Stimulated activated CD8-positive, alpha-beta memory T cell treated with anti-CD3 and anti-CD28 coated beads, Interleukin-4, amount 100 ng/mL, for 24 hours (primary cell): Measurements from ENCODE around the gene CRLF2.
"Not testable (repeated sequence)": the region's sequence is repeated elsewhere in the genome, so short reads cannot be mapped to it uniquely, and the experiment has no call there.

ENCODE experiments used
- DNase-seq: peaks from one replicate; pipeline ENCODE4 v3.0.0-alpha.2; 2020; ENCODE audit warnings: low read depth

The CRLF2 gene

DNA sequence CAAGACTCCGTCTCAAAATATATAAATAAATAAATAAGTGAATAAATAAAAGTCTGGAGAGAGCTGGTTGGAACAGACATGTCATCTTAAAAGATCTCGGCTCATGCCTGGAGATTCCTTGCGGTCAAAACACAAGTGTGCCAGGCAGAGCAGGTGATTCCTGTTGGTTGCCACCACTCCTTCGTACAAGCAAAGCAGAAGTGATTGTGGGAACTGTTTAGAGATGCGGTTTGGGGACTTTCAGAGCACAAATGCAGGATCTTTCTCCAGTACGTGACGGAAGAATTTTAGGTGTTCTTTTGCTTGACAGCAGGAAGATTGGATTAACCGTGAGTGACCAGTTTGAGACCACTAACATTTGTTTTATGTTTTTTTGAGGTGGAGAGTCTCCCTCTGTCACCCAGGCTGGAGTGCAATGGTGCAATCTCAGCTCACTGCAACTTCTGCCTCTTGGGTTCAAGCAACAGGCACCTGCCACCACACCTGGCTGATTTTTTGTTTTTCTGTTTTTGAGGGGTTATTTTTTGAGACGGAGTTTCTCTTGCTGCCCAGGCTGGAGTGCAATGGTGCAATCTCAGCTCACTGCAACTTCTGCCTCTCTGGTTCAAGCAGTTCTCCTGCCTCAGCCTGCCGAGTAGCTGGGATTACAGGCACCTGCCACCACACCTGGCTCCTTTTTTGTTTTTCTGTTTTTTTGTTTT, 2.8 kb upstream of the CRLF2 start:
- DNase-seq: no peak

- DNase-seq: no peak
Measured at GRCh38 chrX:1213971-1214370, 1.5 kb upstream of the CRLF2 start.

DNA sequence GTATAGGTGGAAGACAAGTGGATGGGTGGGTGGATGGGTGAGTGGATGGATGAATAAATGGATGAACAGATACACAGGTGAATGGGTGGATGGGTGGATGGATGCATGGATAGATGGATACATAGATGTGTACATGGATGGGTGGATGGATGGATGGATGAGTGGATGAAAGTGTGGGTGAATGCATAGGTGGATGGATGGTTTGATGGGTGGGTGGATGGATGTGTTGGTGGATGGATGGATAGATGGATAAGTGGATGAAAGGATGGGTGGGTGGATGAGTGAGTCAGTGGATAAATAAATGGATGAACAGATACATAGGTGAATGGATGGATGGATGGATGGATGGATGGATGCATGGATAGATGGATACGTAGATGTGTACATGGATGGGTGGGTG, 1.6 kb downstream of the CRLF2 start:
- no peak for DNase-seq

GRCh38 chrX:1207496-1208025, 4.9 kb downstream of the CRLF2 start:
- DNase-seq: no peak

DNA sequence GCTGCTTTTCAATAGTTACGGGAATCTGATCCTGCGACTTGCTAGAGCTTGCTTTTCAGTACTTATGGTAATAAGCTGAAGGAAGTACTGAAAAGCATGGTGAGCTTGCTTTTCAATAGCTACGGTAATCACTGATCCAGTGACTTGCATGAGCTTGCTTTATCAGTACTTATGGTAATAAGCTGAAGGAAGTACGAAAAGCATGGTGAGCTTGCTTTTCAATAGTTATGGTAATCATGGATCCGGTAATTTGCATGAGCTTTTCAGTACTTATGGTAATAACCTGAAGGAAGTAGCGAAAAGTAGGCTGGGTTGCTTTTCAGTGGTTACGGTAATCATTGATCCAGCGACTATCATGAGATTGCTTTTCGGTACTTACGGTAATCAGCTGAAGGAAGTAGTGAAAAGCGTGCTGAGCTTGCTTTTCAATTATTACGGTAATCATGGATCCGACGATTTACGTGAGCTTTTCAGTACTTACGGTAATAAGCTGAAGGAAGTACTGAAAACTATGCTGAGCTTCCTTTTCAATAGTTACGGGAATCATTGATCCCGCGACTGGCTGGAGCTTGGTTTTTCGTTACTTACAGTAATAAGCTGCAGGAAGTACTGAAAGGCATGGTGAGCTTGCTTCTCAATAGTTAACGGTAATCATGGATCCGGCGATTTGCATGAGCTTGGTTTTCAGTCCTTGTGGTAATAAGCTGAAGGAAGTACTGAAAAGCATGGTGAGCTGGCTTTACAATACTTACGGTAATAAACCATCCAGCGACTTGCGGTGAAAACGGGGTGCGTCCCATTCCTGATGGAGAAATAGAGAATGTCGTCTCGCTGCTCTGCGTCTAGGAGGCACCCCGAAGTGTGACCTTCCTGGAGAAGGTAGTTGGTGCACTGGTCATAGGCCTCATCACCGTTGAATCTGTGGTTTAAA, 6.5 kb downstream of the CRLF2 start:
- DNase-seq: no peak

GRCh38 chrX:1202251-1202650, 10.2 kb downstream of the CRLF2 start:
- no peak for DNase-seq

- DNase-seq: no peak
Measured at GRCh38 chrX:1196436-1196835, 16.0 kb downstream of the CRLF2 start.

DNA sequence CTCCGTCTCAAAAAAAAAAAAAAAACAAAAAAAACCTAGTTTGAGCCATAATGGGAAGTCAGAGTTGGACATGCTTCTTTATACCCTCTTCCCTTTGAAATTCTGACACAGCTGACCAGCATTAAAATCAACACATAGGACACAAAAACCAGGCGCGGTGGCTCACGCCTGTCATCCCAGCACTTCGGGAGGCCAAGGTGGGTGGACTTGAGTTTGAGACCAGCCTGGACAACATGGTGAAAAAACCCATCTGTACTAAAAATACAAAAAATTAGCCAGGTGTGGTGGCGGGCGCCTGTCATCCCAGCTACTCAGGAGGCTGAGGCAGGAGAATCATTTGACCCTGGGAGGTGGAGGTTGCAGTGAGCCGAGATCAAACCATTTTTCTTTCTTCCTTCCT, 20.3 kb downstream of the CRLF2 start:
- not testable (repeated sequence) for DNase-seq

GRCh38 chrX:1190596-1191145, 21.8 kb downstream of the CRLF2 start:
- no peak for DNase-seq

DNA sequence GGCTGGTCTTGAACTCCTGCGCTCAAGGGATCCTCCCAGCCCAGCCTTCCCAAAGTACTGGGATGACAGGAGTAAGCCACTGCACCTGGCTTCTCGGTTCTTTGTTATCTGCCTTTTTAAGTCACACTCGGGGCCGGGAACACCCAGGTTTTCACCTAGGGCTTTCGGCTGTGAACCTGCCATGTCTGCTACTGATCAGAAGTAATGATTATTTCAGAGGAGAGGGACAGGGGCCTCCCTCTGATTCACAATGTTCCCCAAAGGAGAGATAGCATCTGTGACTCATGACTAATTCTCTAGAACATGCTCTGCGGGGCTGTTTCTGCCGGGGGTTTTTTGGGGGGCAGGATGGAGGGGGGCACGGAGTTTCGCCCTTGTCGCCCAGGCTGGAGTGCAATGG, 26.9 kb downstream of the CRLF2 start:
- no peak for DNase-seq

DNA sequence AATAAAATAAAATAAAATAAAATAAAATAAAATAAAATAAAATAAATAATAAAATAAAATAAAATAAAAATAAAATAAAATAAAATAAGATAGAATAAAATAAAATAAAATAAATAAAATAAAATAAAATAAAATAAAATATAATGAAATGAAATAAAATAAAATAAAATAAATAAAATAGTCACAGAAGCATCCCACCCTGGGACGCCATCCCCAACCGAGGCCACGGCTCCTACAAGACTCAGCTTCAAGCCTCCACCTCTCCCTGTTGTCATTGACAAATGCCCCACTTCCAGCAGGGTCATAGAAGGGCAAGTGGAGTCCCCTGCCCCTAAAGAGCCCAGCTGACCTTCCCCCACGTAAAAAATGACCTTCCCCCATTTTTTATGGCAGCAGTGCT, 30.2 kb downstream of the CRLF2 start:
- no peak for DNase-seq

GRCh38 chrX:1181661-1182060, 30.8 kb downstream of the CRLF2 start:
- not testable (repeated sequence) for DNase-seq

DNA sequence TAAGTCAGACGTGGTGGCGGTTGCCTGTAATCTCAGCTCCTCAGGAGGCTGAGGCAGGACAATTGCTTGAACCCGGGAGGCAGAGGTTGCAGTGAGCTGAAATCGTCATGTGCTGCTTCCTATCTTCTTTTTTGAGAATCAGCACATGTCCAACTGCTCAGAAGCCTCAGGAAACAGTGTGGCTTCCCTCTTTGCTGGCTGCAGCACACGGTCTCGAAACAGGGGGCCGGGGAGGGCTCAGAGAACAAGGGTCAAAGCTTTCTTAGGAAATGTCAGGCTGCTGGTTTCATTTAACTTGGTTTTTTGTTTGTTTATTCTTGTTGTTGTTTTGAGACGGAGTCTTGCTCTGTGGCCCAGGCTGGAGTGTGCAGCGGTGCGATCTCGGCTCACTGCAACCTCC, 31.3 kb downstream of the CRLF2 start:
- DNase-seq: no peak

GRCh38 chrX:1178580-1179057, 33.8 kb downstream of the CRLF2 start:
- no peak for DNase-seq

DNA sequence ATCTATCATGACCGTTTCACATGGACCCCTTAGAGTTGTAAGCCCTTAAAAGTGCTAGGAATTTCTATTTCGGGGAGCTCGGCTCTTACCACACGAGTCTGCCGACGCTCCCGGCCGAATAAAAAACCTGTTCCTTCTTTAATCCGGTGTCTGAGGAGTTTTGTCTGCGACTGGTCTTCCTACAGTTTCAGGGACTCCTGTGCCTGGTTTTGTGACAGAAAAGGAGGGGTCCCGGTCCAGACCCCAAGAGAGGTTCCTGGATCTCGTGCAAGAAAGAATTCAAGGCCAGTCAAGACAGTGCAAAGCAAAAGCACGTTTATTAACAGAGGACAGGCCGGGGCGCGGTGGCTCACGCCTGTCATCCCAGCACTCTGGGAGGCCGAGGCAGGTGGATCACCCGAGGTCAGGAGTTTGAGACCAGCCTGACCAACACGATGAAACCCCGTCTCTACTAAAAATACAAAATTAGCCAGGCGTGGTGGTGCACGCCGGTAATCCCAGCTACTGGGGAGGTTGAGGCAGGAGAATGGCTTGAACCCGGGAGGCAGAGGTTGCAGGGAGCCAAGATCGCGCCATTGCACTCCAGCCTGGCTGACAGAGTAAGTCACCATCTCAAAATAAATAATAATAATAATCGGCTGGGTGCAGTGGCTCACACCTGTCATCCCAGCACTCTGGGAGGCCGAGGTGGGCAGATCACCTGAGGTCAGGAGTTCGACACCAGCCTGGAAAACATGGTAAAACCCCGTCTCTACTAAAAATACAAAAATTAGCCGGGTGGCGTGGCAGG, 35.7 kb downstream of the CRLF2 start:
- DNase-seq: not testable (repeated sequence)

DNA sequence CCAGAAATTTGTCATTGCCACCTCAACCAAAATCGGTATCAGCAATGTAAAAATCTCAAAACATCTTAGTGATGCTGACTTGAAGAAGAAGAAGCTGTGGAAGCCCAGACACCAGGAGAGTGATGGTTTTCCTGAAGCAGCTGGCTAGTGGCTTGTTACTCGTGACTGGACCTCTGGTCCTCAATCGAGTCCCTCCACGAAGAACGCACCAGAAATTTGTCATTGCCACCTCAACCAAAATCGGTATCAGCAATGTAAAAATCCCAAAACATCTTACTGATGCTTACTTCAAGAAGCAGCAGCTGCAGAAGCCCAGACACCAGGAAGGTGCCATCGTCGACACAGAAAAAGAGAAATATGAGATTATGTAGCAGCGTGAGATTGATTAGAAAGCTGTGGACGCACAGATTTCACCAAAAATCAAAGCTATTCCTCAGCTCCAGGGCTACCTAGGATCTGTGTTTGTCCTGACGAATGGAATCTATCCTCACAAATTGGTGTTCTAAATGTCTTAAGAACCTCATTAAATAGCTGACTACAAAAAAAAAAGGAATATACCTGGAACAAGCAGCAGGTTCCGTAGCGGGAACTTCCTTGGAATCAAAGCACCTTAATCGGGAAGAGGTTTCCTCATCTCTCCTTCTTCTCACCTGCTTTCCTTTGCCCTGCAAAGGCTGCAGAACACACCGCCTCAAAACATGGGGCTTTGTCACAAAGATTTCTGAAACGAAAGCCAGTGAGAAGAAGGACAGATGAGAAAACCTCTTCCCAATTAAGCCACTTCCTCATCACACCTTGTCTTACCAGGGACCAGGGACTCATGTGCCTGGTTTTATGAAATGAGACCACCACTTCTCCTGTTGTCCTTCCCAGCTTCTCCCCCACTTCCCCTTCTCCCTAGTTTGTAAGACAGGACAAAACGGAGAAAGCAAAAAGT, 37.6 kb downstream of the CRLF2 start:
- not testable (repeated sequence) for DNase-seq

GRCh38 chrX:1173435-1173834, 39.0 kb downstream of the CRLF2 start:
- not testable (repeated sequence) for DNase-seq

- DNase-seq: no peak
Measured at GRCh38 chrX:1172496-1172895, 40.0 kb downstream of the CRLF2 start.

DNA sequence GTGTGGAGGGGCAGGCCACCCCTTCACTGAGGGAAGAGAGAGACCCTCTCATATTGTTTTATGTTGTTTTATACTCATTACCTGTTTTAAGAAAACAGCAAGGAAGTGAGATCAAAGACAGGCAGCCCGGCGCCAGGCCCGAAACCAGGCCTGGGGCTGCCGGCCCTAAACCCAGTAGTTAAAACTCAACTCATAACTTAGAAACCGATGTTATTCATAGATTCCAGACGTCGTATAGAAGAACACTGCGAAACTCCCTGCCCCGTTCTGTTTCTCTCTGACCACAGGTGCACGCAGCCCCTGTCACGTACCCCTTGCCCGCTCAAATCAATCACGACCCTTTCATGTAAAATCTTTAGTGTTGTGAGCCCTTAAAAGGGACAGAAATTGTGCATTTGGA, 40.5 kb downstream of the CRLF2 start:
- DNase-seq: not testable (repeated sequence)

DNA sequence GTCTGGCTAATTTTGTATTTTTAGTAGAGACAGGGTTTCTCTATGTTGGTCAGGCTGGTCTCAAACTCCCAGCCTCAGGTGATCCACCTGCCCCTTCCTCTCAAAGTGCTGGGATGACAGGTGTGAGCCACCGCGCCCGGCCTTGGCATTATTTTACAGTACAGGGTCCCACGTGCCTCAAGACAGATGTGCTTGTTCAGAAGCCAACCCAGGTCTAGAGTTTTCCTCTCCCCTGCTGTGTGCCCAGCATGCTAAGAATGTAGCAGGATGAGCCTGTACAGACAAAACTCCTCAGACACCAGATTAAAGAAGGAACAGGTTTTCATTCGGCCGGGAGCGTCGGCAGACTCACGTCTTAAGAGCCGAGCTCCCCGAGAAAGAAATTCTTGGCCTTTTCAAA, 42.2 kb downstream of the CRLF2 start:
- DNase-seq: no peak

DNA sequence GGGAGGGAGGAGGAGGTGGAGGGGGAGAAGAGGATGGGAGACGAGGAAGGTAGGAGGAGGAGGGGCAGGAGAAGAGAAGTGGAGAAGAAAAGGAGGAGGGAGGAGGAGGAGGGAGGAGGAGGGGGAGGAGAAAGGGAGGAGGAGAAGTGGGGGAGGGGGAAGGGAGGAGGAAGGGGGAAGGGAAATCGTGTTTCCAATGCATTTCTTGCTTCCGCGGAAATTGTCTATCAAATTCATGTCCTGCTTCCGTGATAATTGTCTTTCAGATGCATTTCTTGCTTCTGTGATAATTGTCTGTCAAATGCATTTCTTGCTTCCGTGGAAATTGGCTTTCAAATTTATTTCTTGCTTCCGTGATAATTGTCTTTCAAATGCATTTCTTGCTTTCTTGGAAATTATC, 43.3 kb downstream of the CRLF2 start:
- no peak for DNase-seq
